BJ (cell line): ENCODE data around the gene ARHGAP24. TPM values are rescaled to one million over a fixed set of nuclear protein-coding genes. Genes with fewer than 3 reads are reported as not detected.

ENCODE experiments used
- CTCF ChIA-PET: fragments of 350-600 bp; formaldehyde crosslinking; extraction: SDS; loops from one replicate; lab custom pipeline; 2021; ENCODE audit warnings: antibody characterized with exemption, inconsistent platforms; lab: Yijun Ruan, JAX
- POLR2A ChIA-PET: fragments of 300-600 bp; sonication (Branson Sonifier 250); formaldehyde crosslinking; extraction: SDS; loops from one replicate; lab custom pipeline; 2021; ENCODE audit warnings: antibody characterized with exemption; lab: Charles Lee
- DNase-seq: peaks from one replicate; pipeline ENCODE4 v3.0.0-alpha.2; 2011; ENCODE audit warnings: low read depth
- H3K27me3 ChIP-seq: 2 replicates; pipeline ENCODE4 v1.6.0; 2011; ENCODE audit warnings: low read length; ENCODE audit not compliant: control insufficient read depth, insufficient read depth
- H3K36me3 ChIP-seq: 2 replicates; pipeline ENCODE4 v1.5.1; 2011; ENCODE audit warnings: low read length; ENCODE audit not compliant: control insufficient read depth, insufficient read depth
- H3K4me3 ChIP-seq: 2 replicates; pipeline ENCODE4 v1.5.1; 2011; ENCODE audit warnings: low read depth, mild to moderate bottlenecking, control low read depth, low read length
- polyA plus RNA-seq: library from polyadenylated mRNA; depleted of rRNA; stranded (reverse); fragments of >200 nt; gene quantifications from 2 replicates; pipeline ENCODE4 v1.2.3, GENCODE V29; 2011
- TF ChIP-seq, protein P1 (sequence below): IDR thresholded peaks from 2 replicates; pipeline ENCODE4 v1.5.1; 2011; ENCODE audit warnings: low read depth, mild to moderate bottlenecking, control low read depth, inconsistent platforms, low read length, moderate library complexity; ENCODE audit not compliant: insufficient read depth

Gene ARHGAP24
- polyA plus RNA-seq, 1 experiment = 17.7 TPM

GRCh38 chr4:85478576-85478975, 3.6 kb downstream of the ARHGAP24 start:
- no peaks in the 10 kb centered on the region for H3K36me3 ChIP-seq
- H3K27me3 ChIP-seq = no peaks in the 10 kb centered on the region
- DNase-seq = no peak
- no peak overlapping the region for H3K4me3 ChIP-seq
- ChIA-PET CTCF (interaction anchor here (1.2 to 1.4 kb wide), 2 partner anchors 11 to 269 kb away, joined by 3 to 4 read pairs; no protein-coding TSS in a partner anchor), POLR2A (no interaction called here)
- TF ChIP-seq, protein P1, sequence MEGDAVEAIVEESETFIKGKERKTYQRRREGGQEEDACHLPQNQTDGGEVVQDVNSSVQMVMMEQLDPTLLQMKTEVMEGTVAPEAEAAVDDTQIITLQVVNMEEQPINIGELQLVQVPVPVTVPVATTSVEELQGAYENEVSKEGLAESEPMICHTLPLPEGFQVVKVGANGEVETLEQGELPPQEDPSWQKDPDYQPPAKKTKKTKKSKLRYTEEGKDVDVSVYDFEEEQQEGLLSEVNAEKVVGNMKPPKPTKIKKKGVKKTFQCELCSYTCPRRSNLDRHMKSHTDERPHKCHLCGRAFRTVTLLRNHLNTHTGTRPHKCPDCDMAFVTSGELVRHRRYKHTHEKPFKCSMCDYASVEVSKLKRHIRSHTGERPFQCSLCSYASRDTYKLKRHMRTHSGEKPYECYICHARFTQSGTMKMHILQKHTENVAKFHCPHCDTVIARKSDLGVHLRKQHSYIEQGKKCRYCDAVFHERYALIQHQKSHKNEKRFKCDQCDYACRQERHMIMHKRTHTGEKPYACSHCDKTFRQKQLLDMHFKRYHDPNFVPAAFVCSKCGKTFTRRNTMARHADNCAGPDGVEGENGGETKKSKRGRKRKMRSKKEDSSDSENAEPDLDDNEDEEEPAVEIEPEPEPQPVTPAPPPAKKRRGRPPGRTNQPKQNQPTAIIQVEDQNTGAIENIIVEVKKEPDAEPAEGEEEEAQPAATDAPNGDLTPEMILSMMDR = no peak

- ChIA-PET POLR2A (no interaction called here), CTCF (interaction anchor here (1.1 kb wide), 1 partner anchor 16 kb away, joined by 3 read pairs; no protein-coding TSS in a partner anchor)
- no peaks in the 10 kb centered on the region for H3K27me3 ChIP-seq
- no peak overlapping the region for H3K4me3 ChIP-seq
- no peaks in the 10 kb centered on the region for H3K36me3 ChIP-seq
- DNase-seq = no peak
- TF ChIP-seq, protein P1 = no peak
Measured at GRCh38 chr4:85482010-85482738, 7.2 kb downstream of the ARHGAP24 start.

DNA sequence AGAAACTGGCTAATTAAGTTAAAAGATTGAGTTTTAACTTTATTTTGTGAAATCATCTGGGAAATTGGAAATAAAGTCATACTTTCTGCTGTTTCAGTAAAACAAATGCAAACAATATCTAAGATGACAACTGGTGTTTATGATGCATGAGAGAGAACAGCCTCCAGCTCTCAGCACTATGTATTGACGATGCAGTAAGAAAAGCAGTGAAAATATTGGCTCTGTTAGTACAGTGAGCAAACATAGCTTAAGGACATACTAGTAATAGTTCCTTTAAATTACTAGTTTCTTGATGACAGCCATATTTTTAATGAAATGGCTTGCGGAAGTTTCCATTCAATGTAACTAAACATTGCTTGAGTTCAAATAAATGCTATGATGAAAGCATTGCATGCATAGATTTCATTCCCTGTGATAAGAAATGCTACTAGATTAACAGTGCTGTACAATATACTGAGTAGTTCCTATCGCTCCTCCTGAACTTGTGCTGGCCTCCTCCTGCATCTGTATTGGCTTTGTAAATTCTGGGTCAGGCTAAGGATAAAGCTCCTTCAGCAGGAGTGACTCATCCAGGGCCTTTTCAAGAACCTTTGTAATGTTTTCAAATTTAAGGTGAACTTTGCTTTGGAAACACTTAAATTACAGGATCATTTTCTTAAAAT, 11.6 kb downstream of the ARHGAP24 start:
- CTCF ChIA-PET = no interaction called here
- POLR2A ChIA-PET = no interaction called here
- TF ChIP-seq, protein P1 = no peak

DNA sequence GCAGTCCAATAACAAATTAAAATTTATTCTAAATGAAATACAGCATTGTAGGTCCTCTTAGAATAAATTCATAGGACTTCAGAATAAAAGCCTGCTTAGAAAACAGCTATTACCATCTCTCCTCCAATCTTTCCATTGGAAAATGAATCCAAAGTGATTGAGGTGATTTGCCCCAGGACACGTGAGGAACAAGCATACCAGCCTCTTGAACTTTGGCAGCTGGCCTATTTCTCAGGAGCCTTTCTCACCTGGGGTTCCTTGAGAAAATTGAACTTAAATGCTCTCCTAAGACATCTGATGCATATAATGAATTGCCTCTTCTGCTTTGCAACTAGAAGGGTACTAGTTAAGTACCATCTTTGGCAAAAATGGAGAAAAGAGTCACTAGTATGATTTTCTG, 13.5 kb downstream of the ARHGAP24 start:
- no peaks in the 10 kb centered on the region for H3K27me3 ChIP-seq
- TF ChIP-seq, protein P1 = no peak
- CTCF ChIA-PET = interaction anchor here (0.6 to 1.1 kb wide), 3 partner anchors 9 to 308 kb away, joined by 3 to 5 read pairs (median 4); no protein-coding TSS in a partner anchor
- H3K36me3 ChIP-seq = no peaks in the 10 kb centered on the region
- POLR2A ChIA-PET = no interaction called here
- no peak for DNase-seq
- H3K4me3 ChIP-seq = no peak overlapping the region

More for the DNA sequence above, 11.6 kb downstream of the ARHGAP24 start:
- Histone ChIP-seq H3K4me3 (no peak overlapping the region), H3K36me3 (no peaks in the 10 kb centered on the region), H3K27me3 (no peaks in the 10 kb centered on the region)
- no peak for DNase-seq
